Left colon (tissue), 2 donors: ENCODE results near the gene RTRAF. TPM values are rescaled to one million over a fixed set of nuclear protein-coding genes. Genes with fewer than 3 reads are reported as not detected.

Source experiments
- ATAC-seq: fragments of 200-7000 bp; cut with Tn5 transposase; one replicate; pipeline ENCODE4 v1.9.1; 2020; ENCODE audit warnings: mild to moderate bottlenecking, moderate library complexity
- DNase-seq, 2 donors: peaks; one replicate each; pipeline ENCODE4 v3.0.0-alpha.2; 2020
- intact Hi-C, 2 donors: fragments of 100-400 bp; cut with DNase I in 1 of 2; cut with micrococcal nuclease in 1 of 2; formaldehyde crosslinking; loops; one replicate each; pipeline versions ENCODE4 v1.11.2 to v1.14.0; 2022; cut with DNase I, micrococcal nuclease
- total RNA-seq, 2 donors: library from RNA; stranded (reverse); fragmentation: NEBNext Ultra II Directional; extraction: Animal tissue kit (Norgen Biotek cat#: 25700); gene quantifications; one replicate each; pipeline ENCODE4 v1.2.1, GENCODE V29; 2021
- donor health status: DM: no; HTN: no; CAD: no.
- donor health status: DM: yes; HTN: yes; CAD: no.

Gene RTRAF
- total RNA-seq, 2 donors from 2014 or later: 119 to 136 TPM

DNA sequence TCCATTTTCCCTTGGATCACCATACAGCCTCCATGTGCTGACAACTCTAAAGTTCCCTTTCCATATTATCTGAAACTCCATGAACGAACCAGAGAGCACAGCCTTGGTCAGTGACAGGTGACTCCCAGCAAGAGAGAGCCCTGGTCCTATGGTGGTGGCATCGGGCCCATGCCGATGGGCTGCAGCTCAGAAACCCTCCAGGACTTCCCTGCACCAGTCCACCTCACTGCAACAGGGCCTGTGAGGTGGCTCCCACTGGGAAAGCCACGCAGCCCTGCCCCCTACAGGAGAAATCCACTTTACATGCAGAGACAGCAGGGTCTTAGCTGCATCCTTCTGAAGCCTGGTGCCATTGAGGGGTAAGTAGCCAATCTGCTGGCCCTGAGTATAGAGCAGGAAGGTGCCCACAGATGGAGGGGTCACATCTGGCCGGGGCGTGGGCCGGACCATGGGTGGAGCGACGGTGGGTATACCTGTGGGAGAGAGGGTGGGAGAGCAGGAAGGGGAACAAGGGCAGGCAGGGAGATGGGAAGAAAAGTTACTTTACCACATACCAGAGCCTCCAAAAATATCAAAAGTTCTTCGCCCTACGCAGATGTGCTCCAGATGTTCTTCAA, 24.7 kb downstream of the RTRAF start:
- intact Hi-C loops: no loop called here
- ATAC-seq (no peak), DNase-seq (no peak)

- ATAC-seq (no peak), DNase-seq (no peak)
Observed at GRCh38 chr14:52014601-52015267, 25.4 kb downstream of the RTRAF start.

DNA sequence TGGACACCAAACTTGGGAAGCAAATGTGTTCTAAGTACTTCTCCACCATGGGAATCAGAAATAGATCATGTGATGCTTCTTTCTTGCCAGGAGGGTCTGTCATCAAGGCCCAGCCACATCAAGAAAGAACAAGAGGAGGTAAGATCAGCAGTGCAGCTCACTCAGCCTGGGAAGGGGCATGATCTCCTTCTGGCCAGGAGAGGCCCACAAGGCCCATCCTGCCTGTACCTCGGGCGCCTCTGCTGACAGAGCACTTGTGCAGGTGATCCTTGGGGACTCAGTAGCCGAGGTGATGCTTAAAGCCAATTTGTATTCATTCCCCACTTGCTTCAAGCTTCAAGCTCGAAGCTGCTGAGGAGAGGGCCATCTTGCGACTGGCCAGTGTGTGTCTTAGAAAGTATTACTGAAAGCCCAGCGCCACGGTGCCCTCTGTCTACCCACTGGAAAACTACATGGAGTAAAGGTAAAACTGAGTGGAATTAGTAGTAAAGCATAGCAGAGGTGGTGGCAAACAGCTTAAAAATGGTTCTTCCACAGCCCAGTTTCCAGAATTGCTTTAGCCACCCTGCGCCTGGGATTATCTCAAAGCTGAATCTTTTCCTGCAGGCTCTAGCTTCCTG, 26.2 kb downstream of the RTRAF start:
- intact Hi-C loops: no loop called here
- ATAC-seq (no peak), DNase-seq (peak in 1 of 2 donors; percentile 31)

More at GRCh38 chr14:52014601-52015267, 25.4 kb downstream of the RTRAF start:
- intact Hi-C loops: no loop called here

- DNase-seq: peak; percentile 67 to 81
- ATAC-seq: peak; percentile 65
- intact Hi-C loops: no loop called here
Observed at GRCh38 chr14:52018252-52018651, 28.9 kb downstream of the RTRAF start.

DNA sequence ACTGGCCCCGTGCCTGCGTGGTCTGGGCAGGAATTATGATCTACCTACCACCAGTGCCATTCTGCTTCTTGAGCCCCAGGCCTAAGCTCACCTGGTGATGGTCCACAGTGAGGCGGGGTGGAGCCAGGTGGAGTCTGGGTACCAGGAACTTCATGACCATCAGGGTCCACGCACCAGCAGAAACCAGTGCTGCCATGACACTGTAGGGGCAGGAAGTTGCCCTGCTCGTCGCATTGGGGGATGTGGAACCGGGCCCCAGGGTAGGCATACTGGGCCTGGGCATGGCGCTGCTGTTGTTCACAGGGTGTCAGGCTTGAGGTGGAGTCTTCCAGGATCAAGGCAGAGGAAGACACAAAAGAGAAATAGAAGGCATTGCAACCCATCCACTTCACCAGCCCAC, 29.6 kb downstream of the RTRAF start:
- DNase-seq: no peak
- intact Hi-C loops: no loop called here
- ATAC-seq: no peak

DNA sequence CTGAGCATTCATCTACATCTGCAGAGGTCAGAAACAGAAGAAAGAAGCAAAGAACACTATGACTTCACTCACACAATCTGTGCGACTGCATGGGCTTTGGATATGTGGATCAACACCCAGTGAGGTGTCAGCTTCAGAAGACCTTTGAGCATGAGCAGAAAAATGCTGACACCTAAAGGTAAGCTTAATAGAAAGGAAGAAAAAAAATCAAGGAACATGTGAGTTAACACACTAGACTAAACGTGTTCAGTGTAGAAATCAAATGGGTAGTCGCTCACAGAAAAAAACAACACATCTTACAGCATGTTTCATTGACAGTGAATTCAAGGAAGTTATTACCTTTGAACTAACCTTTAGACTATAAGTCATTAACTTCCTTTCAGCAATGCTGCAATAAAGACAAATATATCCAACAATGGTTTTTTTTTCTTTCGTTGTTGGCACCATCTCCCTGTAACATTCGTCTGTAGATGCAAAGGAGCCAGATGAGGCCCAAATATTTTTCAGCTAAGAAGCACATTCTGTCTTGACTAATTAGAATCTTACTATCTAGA, 30.9 kb downstream of the RTRAF start:
- intact Hi-C loops: no loop called here
- DNase-seq: no peak
- ATAC-seq: peak; percentile 77

DNA sequence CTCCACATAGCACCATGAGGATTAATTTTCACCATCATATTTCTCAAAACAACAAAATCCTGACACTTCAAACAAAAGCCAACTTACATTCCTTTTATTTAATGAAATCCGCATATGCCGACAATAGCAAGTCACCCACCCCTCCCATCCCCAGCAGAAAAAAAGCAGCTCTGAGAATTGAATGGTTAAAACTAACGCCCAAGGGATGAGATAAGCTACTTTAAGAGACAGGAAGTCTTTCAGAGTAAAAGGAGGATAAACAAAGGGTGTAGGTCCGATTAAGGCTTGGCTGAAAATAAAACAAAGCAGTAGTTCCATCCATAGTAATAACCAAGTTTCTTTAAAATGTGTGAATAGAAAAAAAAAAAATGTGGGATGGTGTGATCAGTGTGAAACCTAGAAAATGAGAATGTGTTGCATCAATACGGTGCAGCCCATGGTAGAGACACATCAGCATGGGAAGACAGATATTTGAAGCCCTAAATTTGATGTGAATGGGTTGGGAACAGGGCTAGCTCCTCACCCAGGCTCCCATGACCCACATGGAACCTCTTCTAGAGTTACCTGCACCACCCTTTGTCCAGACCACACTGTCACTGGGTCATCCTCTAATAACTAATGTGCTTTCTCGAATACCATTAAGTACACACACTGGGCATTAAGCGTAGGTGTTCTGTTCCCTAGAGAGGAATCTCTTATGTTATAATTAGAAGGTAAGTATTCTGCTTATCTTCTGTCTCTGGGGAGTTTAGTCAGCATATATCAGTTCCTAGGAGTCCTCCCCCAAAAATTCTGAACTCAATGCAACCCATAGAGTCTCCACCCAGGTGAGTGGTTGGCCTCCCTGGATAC, 31.7 kb downstream of the RTRAF start:
- ATAC-seq (peak; percentile 75), DNase-seq (no peak)
- intact Hi-C loops: no loop called here

- ATAC-seq: no peak
- no peak for DNase-seq
- intact Hi-C loops: no loop called here
Observed at GRCh38 chr14:52021957-52022600, 32.7 kb downstream of the RTRAF start.

- ATAC-seq (no peak), DNase-seq (no peak)
- intact Hi-C loops: no loop called here
Observed at GRCh38 chr14:52023518-52023917, 34.2 kb downstream of the RTRAF start.

DNA sequence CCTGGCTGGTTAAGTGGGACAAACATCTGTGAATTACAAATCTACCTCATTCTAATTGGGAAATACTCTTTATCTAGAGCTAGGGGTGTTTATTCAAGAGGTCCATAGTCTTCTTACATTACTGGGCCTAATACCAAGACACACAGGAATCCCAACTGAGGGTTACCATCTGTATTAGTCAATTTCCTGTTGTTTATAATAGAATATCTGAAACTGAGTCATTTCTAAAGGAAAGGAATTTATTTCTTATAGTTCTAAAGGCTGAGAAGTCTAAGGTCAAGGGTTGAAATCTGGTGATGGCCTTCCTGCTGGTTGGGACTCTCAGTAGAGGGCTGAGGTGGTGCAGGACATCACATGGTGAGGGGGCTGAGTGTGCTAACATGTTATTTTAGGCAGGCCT, 36.0 kb downstream of the RTRAF start:
- ATAC-seq (no peak), DNase-seq (no peak)
- intact Hi-C loops: no loop called here

DNA sequence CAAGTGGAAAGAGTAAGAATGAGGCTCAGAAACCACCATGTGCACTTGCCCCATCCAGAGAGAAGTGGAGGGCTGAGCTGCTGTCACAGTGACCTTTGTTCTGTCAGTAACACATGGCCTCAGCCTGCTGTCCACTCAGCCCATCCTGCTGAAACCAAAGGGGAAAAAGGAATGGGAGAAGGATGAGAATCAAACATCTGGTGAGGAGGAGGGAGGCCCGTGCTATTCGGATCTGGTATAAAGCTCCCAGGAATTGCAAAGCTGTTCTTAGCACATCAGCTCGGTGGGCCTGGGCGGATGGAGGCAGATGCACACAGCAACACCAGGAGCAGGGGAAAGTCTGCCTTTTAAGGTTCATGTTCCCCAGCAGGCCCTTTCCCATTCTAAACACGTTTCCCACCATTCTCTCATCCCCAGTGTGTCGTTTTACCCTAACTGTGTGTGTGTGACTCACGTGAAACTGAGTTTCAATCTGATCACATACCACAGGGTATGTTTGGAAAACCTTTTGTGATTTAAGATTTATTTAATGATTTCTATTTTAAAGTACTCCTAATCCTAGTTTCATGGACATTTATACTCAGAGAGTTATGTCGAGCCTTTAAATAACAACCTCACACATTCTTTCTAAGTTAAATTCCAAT, 36.8 kb downstream of the RTRAF start:
- intact Hi-C loops: no loop called here
- DNase-seq (no peak), ATAC-seq (no peak)

DNA sequence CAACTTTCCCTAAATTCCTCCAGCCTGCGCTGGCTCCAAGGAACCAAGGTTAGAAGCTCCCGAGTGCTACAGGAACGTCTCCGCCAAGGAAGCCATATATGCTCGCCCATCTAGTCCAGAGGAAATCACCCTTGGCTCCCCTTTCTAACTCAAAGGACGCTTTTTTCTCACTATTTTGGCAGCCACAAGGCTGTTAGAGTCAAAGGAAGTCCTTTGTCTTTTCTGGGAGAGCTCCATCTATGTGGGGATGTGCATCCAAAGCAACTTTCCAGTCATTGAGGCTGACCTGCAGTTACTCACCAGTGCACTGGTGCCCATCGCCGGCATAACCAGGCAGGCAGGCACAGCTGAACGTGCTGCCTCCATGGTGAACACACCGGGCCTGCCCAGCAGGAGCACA, 37.6 kb downstream of the RTRAF start:
- DNase-seq: no peak
- ATAC-seq: no peak
- intact Hi-C loops: no loop called here

DNA sequence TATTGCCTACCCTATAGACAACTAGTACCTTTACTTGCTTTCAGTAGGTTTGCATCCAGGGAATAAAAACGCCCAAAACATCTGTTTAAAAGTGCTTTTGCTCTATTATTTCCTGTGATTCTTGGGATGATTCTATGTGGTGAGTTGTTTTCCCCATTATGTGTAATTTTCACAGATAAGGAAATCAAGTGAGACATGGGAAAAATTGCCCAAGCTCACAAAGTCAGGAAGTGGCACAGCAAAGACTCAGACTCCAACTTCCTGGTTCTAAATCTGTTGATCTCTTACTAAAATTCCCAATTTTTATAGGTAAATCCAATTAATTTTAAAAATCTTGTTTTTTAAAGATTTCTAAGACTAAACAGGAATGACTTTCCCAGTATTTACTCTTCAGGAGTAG, 40.5 kb downstream of the RTRAF start:
- ATAC-seq (no peak), DNase-seq (no peak)
- intact Hi-C loops: no loop called here

GRCh38 chr14:52031781-52032180, 42.4 kb downstream of the RTRAF start:
- intact Hi-C loops: no loop called here
- no peak for ATAC-seq

GRCh38 chr14:52032204-52032801, 43.0 kb downstream of the RTRAF start:
- no peak for ATAC-seq
- intact Hi-C loops: no loop called here
- no peak for DNase-seq

More at GRCh38 chr14:52031781-52032180, 42.4 kb downstream of the RTRAF start:
- DNase-seq: no peak

- intact Hi-C loops: no loop called here
- ATAC-seq (no peak), DNase-seq (no peak)
Observed at GRCh38 chr14:52033101-52033642, 43.8 kb downstream of the RTRAF start.

DNA sequence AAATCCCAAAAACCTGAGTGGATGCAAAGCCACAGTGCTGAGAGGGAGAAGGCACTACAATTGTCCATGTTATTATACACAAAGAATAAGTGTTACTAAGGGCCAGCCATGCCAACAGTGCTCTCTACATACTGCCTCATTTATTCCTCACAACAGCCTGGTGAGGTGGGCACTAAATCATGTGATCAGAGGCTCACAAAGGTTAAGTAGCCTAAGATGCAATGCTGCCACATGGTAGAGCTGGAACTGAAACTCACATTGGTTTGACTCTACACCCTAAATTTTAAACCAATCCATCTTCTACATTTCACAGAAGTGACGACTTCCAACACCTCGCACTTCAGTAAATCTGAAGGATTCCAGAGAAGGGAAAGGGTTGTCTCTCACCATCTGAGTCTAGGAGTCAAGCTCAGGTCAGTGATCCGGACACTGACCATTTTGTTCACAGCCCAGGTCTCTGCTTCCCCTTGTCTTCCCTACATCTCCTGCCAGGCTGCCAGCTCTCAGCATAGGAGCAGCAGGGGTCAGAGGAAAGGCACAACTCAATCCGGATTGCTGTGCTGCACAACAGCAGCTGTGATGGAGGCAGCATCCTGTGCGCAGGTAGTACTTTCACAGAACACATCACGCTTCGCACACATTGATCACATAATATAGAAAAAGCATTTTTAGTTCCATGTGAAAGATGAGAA, 49.9 kb downstream of the RTRAF start:
- intact Hi-C loops: no loop called here
- DNase-seq (no peak), ATAC-seq (no peak)
